HCT116 (cell line): ENCODE results near the gene BMERB1.

ENCODE experiments used
- ATF3 ChIP-seq: IDR thresholded peaks from 2 replicates; pipeline ENCODE4 v1.6.1; 2012
- CBX3 ChIP-seq: IDR thresholded peaks from 2 replicates; pipeline ENCODE4 v1.6.1; 2012; ENCODE audit warnings: low read depth
- CTCF ChIP-seq, 3 experiments: fragments of 200-600 bp in 1 of 3; sonication (generic) in 1 of 3; IDR thresholded peaks in 2 of 3; conservative IDR thresholded peaks in 1 of 3; 2 replicates each; pipeline ENCODE4 v1.5.1; 2012 to 2017; ENCODE audit warnings: low read depth in 2 of 3, low read length in 2 of 3, antibody characterized with exemption in 1 of 3, borderline replicate concordance in 1 of 3, control low read depth in 1 of 3, mild to moderate bottlenecking in 1 of 3, mixed read lengths in 1 of 3, mixed run types in 1 of 3, moderate library complexity in 1 of 3; ENCODE audit not compliant: insufficient read depth in 1 of 3
- EZH2 ChIP-seq: fragments of 200-600 bp; sonication (generic); IDR thresholded peaks from 2 replicates; pipeline ENCODE4 v1.6.1; 2017; ENCODE audit warnings: antibody characterized with exemption, mixed run types
- MAX ChIP-seq: IDR thresholded peaks from 2 replicates; pipeline ENCODE4 v1.6.1; 2012
- POLR2A ChIP-seq: IDR thresholded peaks from 2 replicates; pipeline ENCODE4 v1.7.0; 2011; ENCODE audit warnings: borderline replicate concordance; ENCODE audit not compliant: insufficient read depth, insufficient read length; ENCODE audit errors: extremely low read depth
- POLR2AphosphoS5 ChIP-seq: IDR thresholded peaks from 2 replicates; pipeline ENCODE4 v1.6.1; 2011; ENCODE audit warnings: mild to moderate bottlenecking, low read depth, low read length, moderate library complexity
- RAD21 ChIP-seq: IDR thresholded peaks from 2 replicates; pipeline ENCODE4 v1.6.1; 2012; ENCODE audit warnings: low read depth, mild to moderate bottlenecking
- REST ChIP-seq: IDR thresholded peaks from 2 replicates; pipeline ENCODE4 v1.6.1; 2012; ENCODE audit warnings: low read depth
- SRF ChIP-seq: IDR thresholded peaks from 2 replicates; pipeline ENCODE4 v1.6.1; 2012; ENCODE audit warnings: low read depth
- YY1 ChIP-seq: IDR thresholded peaks from 2 replicates; pipeline ENCODE4 v1.6.1; 2011; ENCODE audit warnings: low read length, low read depth, moderate library complexity, mild to moderate bottlenecking; ENCODE audit not compliant: insufficient replicate concordance; ENCODE audit errors: extremely low read depth
- ZNF274 ChIP-seq: fragments of 200-500 bp; sonication (Bioruptor generic); IDR thresholded peaks from 2 replicates; pipeline ENCODE4 v1.6.1; 2014; ENCODE audit warnings: mild to moderate bottlenecking, low read depth, low read length, inconsistent platforms

GRCh38 chr16:15583526-15583925 is 149.1 kb downstream of the BMERB1 start:
- TF ChIP-seq CBX3 (no peak), CTCF (IDR thresholded peaks at IDR 0.05 in 2 of 3, conservative IDR thresholded peaks at IDR 0.05 in 1 of 3; ENCODE audit: borderline replicate concordance in 1 of 3, insufficient read depth in 1 of 3, low read depth in 2 of 3, low read length in 2 of 3) (no peak), POLR2A (no peak), YY1 (no peak), REST (no peak), POLR2AphosphoS5 (no peak), ZNF274 (no peak), RAD21 (no peak), ATF3 (no peak), MAX (0 out of 2 replicates have a peak, but pooled peaks have one; percentile 30), EZH2 (no peak), SRF (no peak)
